GM18907 (cell line): ENCODE data around the gene RNF213.
"Not testable (repeated sequence)": the region's sequence is repeated elsewhere in the genome, so short reads cannot be mapped to it uniquely, and the experiment has no call there.

Experiments
- ATAC-seq: cut with Tn5 transposase; IDR thresholded peaks from one replicate; pipeline ENCODE4 v1.9.1; 2021; ENCODE audit warnings: mild to moderate bottlenecking, moderate library complexity; ENCODE audit not compliant: unreplicated experiment

Gene RNF213

DNA sequence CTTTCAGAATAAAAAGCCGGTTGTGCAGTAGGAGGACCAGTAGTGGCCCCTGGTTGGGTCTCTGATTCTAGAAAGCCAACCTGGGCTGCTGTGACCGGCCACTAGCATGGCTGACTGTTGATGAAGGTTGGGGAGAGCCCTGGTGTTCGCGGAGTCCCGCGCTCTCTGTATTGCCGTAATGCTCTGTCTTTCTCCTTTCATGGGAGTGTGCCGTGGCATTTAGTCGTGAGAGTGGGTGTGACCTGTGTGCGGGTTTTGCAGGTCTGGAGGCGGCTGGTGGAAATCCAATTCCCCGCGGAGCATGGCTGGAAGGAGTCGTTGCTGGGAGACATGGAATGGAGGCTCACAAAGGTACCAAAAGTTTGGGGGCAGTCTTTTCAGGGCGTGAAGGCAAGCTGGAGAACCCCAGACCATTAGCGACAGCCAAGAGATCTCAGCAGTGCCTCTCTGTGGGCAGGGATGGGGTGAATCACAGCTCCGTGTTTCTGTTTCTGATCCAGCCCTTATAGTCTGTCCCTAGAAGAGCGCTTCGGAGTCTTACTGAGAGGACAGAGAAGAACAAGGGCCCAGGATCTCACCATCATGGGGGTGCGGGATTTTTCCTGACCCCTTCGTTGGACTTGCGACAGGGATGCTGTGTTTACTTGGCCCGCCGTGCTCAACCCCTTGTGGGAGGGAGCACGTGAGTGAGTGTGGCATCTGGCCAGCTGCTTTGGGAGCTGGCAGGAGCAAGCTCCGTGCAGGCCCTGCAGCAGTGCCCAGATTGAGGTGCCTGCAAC lies 56.5 kb downstream of the RNF213 start:
- no peak for ATAC-seq

DNA sequence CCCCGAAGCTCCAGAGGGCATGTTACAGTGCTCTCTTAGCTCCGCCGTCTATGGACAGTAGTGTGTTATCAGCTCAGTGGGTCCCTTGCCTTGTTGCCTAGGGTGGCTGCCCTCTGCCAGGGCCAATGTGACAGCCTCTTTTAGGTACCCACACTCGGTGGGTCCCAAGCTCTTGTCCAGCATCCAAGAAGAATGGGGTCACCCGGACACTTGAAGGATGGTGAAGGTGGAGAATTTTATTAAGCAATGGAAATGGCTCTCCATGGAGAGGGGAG lies 57.0 kb downstream of the RNF213 start:
- ATAC-seq = no peak

DNA sequence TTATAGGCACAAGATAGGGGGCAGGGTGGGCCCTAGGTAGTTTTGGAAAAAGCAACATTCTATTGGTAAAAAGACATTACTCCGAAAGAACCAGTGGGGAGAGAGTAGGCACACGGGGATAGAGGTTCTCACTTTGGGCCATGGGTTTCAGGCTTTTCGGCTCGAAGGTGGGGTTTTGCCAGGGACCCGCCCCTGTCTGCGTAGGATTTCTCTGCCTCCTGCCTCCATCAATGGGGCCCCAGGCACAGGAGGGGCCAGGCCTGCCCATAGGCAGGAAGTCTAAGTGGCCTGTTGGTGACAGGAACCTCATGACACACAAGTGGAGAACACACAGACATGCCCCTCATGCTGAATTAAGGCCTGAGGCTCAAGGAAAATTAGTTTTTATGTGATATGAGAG lies 57.5 kb downstream of the RNF213 start:
- ATAC-seq = no peak

DNA sequence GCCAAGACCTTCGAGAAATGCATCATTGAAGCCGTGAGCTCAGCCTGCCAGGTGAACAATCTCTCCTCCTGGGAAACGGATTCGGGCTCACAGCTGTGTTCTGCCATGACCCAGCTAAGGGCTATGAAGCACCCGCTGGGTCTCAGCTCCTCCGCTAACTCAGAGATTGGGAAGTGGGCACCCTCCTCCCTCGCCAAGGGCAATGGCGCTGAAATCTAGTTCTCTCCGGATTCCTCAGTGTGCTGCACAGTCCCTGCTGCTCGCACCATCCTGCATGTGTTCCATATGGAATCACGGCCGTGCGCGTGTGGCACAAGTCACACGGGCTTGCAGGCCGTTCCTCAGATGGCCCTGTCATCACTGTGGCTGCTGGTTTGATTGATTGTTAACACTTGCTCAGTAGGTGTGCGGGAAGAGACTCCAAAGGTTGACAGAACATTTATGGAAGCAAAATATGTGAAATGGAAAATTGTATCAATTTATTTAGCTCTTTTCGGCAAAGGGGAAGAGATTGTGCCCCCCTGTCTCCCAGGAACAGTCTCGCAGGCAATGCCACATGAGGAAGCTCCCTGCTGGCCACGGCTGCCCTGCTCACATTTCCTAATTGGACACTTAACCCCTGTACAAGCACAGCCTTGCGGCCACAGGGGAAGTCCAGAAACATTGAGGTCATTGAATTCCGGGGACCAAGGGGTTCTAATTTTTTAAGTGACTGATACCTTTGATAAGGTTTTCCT lies 58.8 kb downstream of the RNF213 start:
- no peak for ATAC-seq

DNA sequence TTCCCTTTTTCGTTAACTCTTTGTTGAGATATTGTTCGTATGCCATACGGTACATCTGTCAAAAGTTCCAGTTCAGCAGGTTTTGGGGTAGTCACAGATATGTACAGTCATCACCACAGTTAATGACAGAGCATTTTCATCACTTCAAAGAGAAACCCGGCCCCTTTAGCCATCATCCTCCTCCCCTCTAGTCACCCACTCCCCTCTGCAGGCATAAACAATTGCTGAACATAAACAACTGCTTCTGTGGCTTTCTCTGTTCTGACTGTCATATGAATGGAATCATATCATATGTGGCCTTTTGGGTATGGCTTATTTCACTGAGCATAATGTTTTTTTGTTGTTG lies 59.3 kb downstream of the RNF213 start:
- no peak for ATAC-seq

DNA sequence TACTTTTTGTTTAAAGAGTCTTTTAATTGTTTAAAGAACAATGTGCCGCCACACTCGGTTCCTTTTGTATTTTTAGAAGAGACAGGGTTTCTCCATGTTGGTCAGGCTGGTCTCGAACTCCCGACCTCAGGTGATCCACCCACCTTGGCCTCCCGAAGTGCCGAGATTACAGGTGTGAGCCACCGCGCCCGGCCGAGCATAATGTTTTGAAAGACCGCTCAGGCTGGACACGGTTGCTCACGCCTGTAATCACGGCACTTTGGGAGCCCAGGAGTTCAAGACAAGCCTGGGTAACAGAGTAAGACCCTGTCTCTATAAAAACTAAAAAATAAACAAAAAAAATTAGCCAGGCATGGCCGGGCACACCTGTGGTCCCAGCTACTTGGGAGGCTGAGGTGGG lies 59.8 kb downstream of the RNF213 start:
- ATAC-seq = no peak

DNA sequence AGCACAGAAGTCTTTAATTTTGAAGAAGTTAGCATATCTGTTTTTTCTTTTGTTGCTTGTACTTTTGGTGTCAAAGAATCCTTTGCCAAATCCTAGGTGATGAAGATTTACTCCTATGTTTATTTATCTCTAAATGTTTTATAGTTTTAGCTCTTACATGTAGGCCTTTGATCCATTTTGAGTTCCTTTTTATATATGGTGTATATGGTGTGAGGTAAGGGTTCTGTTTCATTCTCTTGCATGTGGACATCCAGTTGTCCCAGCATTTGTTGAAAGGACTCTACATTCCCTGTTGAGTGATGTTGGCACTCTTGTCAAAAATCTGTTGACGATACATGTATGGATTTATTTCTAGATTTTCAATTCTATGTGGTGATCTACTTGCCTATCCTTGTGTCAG lies 62.2 kb downstream of the RNF213 start:
- no peak for ATAC-seq

DNA sequence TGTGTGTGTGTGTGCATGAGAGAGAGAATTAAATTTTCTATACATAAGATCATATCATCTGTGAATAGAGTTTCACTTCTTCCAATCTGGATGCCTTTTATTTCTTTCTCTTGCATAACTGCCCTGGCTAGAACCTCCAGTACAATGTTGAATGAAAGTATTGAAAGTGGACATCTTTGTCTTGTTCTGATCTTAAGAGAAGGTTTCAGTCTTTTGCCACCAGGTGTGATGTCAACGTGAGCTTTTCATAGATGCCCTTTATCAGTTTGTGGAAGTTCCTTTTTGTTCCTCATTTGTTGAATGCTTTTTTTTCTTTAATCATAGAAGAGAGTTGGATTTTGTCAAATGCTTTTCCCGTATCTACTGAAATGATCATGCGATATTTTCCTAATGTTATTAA lies 63.3 kb downstream of the RNF213 start:
- no peak for ATAC-seq

DNA sequence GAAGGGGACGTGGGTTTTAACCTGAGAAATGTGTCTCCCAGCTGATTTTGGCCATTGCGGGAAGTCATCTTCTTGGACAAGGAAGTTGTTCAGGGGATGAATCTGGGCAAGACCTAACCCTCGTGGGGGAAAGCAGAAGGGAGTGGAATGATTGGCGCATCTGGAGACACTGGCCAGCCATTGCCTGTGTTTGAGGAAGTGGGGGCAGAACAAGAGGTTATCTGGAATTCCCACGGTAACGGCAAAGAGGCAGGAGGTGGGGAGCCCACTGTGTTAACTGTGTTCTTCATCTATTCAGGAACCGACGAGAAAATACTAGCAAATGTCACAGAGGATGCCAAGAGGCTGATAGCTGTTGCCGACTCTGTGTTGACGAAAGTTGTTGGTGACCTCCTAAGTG lies 66.9 kb downstream of the RNF213 start:
- no peak for ATAC-seq

DNA sequence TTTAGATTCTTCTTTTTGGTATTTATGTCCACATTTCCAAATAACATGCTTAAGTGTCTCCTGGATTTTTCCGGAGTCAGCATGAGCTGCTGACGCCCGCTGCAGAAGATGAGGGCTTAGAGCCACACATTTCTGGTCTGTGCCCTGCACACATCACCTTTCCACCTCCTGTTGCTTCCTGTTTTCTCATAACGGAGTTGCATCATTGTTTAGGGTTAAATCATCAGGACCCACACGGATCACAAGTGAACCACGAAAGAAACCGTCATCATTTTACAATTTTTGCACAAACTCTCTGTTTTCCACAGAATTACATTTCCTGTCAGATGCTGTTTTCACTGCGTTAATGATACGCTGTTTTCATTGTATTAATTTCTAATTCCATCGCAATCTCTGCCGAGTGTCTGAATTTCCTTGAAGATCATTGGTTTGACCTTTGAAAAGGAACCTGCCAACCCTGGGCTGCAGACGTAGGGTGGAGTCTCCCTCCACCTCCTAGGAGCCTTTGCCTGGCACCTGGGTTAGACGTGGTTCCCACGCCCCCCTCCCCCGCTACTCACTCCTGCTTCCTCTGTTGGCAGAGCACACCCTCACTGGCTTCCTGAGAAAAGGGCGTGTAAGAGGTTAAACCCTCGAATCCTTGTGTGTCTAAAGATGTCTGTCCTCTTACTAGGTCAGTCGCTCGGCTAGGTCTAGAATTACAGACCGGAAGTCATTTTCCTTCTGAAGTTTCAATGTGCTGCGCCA lies 68.2 kb downstream of the RNF213 start:
- no peak for ATAC-seq

DNA sequence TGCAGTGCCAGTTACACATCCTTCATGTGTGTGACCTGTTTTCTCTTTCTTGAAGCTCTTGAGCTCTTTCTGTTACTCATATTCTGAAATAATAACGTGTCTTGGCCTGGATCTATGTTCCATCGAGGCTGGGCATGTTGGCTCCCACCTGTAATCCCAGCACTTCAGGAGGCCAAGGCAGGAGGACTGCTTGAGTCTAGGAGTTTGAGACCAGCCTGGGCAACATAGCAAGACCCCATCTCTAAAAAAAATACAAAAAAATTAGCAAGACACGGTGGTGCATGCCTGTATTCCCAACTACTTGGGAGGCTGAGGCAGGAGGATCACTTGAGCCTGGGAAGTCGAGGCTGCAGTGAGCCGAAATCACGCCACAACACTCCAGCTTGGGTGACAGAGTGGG lies 68.8 kb downstream of the RNF213 start:
- ATAC-seq = not testable (repeated sequence)

DNA sequence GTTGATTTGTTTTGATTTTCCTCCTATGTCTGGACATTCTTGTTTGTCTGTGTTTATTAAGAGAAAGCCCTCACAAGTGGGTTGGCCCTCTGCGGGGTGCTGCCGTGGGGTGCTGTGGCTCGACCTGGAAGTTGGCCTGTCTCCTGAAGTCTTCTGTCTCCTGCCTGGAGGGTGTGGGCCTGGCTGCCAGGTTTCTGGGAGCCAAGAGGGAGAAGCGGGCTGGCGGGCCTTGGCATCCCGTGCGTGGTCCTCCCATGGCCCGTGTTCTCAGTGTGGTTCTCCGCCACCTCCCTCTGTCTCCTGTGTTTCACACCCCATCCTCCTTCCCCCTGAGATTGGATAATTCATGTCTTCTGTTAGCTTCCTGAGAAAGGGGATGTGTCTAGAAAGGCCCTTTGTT lies 69.6 kb downstream of the RNF213 start:
- ATAC-seq = no peak

DNA sequence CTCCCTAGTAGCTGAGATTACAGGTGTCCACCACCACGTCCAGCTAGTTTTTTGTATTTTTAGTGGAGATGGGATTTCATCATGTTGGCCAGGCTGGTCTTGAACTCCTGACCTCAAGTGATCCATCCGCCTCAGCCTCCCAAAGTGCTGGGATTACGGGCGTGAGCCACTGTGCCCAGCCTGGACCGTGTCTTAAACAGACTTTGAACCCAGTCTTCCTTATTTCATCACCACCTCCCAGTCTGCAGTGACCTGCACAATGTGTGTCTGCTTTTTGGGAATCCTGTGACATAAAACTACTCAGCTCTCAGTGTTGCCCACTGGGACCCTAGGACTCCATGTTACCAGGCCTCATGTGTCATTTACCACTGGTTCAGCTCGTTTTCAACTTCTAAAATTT lies 70.3 kb downstream of the RNF213 start:
- not testable (repeated sequence) for ATAC-seq

DNA sequence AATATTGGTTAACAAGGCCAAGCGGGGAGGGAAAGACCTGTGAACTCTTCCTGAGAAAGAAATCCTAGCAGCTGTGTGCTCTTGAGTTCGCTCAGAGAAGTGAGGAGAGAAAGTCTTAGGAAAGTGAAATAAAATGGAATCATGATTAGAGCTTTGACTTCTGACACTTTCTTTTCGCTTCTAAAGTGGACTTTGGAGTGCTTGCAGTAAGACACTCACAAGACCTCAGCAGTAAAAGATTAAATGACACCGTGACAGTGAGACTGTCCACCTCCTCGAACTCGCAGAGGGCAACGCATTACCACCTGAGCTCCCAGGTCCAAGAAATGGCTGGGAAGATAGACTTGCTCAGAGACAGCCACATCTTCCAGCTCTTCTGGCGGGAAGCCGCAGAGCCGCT lies 71.2 kb downstream of the RNF213 start:
- ATAC-seq = no peak

DNA sequence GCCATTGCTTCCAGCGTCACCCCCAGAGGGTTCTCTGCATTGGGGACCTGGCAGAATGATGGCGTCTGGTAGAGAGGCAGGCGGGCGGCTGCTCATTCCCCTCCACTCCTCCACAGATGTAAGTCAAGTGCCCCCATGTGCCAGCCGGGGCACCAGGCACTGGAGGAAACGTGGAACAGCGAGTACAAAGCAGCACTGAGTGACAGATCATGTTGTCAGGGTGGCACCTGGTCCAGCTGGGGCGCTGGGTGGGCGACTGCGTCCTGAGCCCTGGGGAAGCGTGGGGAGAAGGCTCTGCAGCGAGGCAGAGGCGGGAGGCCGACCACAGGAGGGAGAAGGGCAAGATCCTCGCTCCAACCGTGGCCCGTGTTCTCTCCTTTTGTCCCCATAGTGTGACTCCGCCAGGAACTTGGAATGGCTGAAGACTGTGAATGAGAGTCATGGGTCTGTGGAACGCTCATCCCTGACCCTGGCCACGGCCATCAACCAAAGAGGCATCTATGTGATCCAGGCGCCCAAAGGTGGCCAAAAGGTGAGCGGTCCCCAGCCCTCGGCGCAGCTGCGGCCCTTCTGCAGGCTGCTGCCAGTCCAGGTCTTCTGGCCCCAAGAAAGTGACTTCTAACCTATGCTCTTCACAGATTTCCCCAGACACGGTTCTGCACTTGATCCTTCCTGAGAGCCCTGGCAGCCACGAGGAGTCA lies 76.7 kb downstream of the RNF213 start:
- ATAC-seq = no peak

DNA sequence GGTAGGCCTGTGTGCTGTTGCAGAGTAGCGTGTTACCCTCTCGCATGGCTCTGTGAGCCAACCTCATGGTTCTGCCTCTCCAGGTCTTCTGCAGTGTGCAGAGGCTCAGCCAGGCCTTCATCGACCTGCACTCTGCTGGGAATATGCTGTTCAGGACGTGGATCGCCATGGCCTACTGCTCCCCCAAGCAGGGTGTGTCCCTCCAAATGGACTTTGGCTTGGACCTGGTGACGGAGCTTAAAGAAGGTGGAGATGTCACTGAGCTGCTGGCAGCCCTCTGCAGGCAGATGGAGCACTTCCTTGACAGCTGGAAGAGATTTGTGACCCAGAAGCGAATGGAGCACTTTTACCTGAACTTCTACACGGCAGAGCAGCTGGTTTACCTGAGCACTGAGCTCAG lies 78.5 kb downstream of the RNF213 start:
- no peak for ATAC-seq

DNA sequence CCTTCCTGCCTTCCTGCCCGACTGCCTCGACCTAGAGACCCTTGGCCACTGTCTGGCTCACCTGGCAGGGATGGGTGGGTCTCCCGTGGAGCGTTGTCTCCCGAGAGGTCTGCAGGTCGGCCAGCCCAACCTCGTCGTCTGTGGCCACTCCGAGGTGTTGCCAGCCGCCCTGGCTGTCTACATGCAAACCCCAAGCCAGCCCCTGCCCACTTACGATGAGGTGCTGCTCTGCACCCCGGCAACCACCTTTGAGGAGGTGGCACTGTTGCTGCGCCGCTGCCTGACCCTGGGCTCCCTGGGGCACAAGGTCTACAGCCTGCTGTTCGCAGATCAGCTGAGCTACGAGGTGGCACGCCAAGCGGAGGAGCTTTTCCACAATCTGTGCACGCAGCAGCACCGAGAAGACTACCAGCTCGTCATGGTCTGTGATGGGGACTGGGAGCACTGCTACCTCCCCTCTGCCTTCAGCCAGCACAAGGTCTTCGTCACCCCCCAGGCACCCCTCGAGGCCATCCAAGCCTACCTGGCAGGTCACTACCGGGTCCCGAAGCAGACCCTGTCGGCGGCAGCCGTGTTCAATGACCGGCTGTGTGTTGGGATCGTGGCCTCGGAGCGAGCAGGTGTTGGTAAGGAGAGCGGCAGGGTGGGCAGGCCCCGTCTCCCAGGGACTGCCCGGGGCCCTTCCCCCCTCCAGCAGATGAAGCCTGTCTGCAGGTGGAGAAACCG lies 79.2 kb downstream of the RNF213 start:
- no peak for ATAC-seq

DNA sequence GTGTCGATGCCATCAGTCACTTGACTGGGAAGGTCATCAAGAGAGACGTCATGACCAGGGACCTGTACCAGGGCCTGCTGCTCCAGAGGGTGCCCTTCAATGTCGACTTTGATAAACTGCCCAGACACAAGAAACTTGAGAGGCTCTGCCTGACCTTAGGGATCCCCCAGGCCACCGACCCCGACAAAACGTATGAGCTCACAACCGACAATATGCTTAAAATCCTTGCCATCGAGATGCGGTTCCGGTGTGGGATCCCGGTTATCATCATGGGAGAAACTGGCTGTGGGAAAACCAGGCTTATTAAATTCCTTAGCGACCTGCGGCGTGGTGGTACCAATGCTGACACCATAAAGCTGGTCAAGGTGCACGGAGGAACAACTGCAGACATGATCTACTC lies 84.7 kb downstream of the RNF213 start:
- ATAC-seq = no peak

DNA sequence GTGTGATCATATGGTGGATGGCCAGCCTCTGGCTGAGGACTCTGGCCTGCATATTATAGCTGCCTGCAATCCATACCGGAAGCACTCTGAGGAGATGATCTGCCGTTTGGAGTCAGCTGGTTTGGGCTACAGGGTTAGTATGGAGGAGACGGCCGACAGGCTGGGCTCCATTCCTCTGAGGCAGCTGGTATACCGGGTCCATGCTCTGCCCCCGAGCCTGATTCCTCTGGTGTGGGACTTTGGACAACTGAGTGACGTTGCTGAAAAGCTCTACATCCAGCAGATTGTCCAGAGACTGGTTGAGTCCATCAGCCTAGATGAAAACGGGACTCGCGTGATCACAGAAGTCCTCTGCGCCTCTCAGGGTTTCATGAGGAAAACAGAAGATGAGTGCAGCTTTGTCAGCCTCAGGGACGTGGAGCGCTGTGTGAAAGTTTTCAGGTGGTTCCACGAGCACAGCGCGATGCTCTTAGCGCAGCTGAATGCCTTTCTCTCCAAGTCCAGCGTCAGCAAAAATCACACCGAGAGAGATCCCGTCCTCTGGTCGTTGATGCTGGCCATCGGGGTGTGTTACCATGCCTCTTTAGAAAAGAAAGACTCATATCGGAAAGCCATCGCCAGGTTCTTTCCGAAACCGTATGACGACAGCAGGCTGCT lies 85.3 kb downstream of the RNF213 start:
- ATAC-seq = no peak

DNA sequence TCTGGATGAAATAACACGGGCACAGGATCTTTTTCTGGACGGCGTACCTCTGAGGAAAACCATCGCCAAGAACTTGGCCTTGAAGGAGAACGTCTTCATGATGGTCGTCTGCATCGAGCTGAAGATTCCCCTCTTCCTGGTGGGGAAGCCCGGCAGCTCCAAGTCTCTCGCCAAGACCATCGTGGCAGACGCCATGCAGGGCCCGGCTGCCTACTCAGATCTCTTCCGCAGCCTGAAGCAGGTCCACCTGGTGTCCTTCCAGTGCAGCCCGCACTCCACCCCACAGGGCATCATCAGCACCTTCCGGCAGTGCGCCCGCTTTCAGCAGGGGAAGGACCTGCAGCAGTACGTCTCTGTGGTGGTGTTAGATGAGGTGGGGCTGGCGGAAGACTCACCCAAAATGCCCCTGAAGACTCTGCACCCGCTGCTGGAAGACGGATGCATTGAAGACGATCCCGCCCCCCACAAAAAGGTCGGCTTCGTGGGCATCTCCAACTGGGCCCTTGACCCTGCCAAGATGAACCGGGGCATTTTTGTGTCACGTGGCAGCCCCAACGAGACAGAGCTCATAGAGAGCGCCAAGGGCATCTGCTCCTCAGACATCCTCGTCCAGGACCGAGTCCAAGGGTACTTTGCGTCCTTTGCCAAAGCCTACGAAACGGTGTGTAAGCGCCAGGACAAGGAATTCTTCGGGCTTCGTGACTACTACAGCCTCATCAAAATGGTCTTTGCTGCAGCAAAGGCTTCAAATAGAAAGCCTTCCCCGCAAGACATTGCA lies 86.0 kb downstream of the RNF213 start:
- no peak for ATAC-seq
